OCI-LY7 (cell line): ENCODE results near the gene CMTM6.

Experiments
- EZH2phosphoT487 ChIP-seq: fragments of 200-600 bp; sonication (generic); IDR thresholded peaks from 2 replicates; pipeline ENCODE4 v1.6.1; 2018; ENCODE audit warnings: low read depth, borderline replicate concordance, mild to moderate bottlenecking, mixed run types, antibody characterized with exemption, low read length, moderate library complexity, mixed read lengths
- TF ChIP-seq, protein P1 (sequence below): fragments of 200-600 bp; sonication (generic); conservative IDR thresholded peaks from 2 replicates; pipeline ENCODE4 v1.5.1; 2014; ENCODE audit warnings: mild to moderate bottlenecking, antibody characterized with exemption, low read length, moderate library complexity, mixed read lengths

GRCh38 chr3:32440611-32441350 lies 61.9 kb downstream of the CMTM6 start:
- TF ChIP-seq, protein P1, sequence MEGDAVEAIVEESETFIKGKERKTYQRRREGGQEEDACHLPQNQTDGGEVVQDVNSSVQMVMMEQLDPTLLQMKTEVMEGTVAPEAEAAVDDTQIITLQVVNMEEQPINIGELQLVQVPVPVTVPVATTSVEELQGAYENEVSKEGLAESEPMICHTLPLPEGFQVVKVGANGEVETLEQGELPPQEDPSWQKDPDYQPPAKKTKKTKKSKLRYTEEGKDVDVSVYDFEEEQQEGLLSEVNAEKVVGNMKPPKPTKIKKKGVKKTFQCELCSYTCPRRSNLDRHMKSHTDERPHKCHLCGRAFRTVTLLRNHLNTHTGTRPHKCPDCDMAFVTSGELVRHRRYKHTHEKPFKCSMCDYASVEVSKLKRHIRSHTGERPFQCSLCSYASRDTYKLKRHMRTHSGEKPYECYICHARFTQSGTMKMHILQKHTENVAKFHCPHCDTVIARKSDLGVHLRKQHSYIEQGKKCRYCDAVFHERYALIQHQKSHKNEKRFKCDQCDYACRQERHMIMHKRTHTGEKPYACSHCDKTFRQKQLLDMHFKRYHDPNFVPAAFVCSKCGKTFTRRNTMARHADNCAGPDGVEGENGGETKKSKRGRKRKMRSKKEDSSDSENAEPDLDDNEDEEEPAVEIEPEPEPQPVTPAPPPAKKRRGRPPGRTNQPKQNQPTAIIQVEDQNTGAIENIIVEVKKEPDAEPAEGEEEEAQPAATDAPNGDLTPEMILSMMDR = no peak
- TF ChIP-seq EZH2phosphoT487 = no peak
